Keratinocyte (primary cell): ENCODE data around the gene MED27. TPM values are rescaled to one million over a fixed set of nuclear protein-coding genes. Genes with fewer than 3 reads are reported as not detected.

Source experiments
- DNase-seq: peaks from one replicate; pipeline ENCODE4 v3.0.0-alpha.2; 2011; ENCODE audit warnings: low read depth, missing footprints, low spot score
- FAIRE-seq: peaks from 2 replicates; lab custom pipeline; 2011; peaks lifted over from hg19 to GRCh38; lab: Jason Lieb, UNC
- H2AFZ ChIP-seq: 2 replicates; pipeline ENCODE4 v1.6.0; 2012; ENCODE audit warnings: low read length, control low read depth, inconsistent platforms; ENCODE audit not compliant: control insufficient read depth
- H3K27ac ChIP-seq: 2 replicates; pipeline ENCODE4 v1.5.1; 2011; ENCODE audit warnings: low read length; ENCODE audit not compliant: control insufficient read depth, insufficient read depth
- H3K27me3 ChIP-seq: 3 replicates; pipeline ENCODE4 v1.6.0; 2011; ENCODE audit warnings: low read length; ENCODE audit not compliant: control insufficient read depth, insufficient read depth; ENCODE audit errors: extremely low read depth
- H3K36me3 ChIP-seq, 2 experiments: 2 replicates in 1 of 2; 3 replicates in 1 of 2; pipeline ENCODE4 v1.5.1; 2011; ENCODE audit warnings: low read length in 2 of 2, mild to moderate bottlenecking in 1 of 2; ENCODE audit not compliant: control insufficient read depth in 2 of 2, insufficient read depth in 2 of 2; ENCODE audit errors: extremely low read depth in 1 of 2
- H3K4me1 ChIP-seq: 3 replicates; pipeline ENCODE4 v1.5.1; 2011; ENCODE audit warnings: low read length; ENCODE audit not compliant: control insufficient read depth, insufficient read depth; ENCODE audit errors: extremely low read depth
- H3K4me2 ChIP-seq: 3 replicates; pipeline ENCODE4 v1.6.0; 2011; ENCODE audit warnings: low read depth, low read length; ENCODE audit not compliant: control insufficient read depth, insufficient read depth; ENCODE audit errors: extremely low read depth
- H3K4me3 ChIP-seq, 3 experiments: fragments of 200-600 bp in 1 of 3; sonication (generic) in 1 of 3; 2 replicates in 2 of 3; 3 replicates in 1 of 3; pipeline ENCODE4 v1.5.1; 2011 to 2016; ENCODE audit warnings: low read length in 3 of 3, mild to moderate bottlenecking in 3 of 3, control low read depth in 2 of 3, inconsistent platforms in 1 of 3, low read depth in 1 of 3, mixed read lengths in 1 of 3, mixed run types in 1 of 3, moderate library complexity in 1 of 3; ENCODE audit not compliant: control insufficient read depth in 2 of 3, insufficient read depth in 2 of 3; ENCODE audit errors: extremely low read depth in 1 of 3
- H3K79me2 ChIP-seq: 2 replicates; pipeline ENCODE4 v1.6.0; 2012; ENCODE audit warnings: low read length; ENCODE audit not compliant: control insufficient read depth, insufficient read depth
- H3K9ac ChIP-seq: 3 replicates; pipeline ENCODE4 v1.6.0; 2011; ENCODE audit warnings: low read length; ENCODE audit not compliant: control insufficient read depth, insufficient read depth; ENCODE audit errors: extremely low read depth
- H3K9me1 ChIP-seq: 3 replicates; pipeline ENCODE4 v1.6.0; 2011; ENCODE audit warnings: low read length; ENCODE audit not compliant: control insufficient read depth, insufficient read depth; ENCODE audit errors: extremely low read depth
- H3K9me3 ChIP-seq: 2 replicates; pipeline ENCODE4 v1.5.1; 2012; ENCODE audit warnings: low read depth, low read length; ENCODE audit not compliant: control insufficient read depth
- H4K20me1 ChIP-seq: 3 replicates; pipeline ENCODE4 v1.6.0; 2011; ENCODE audit warnings: low read length; ENCODE audit not compliant: control insufficient read depth, insufficient read depth; ENCODE audit errors: extremely low read depth
- EZH2 ChIP-seq: IDR thresholded peaks from one replicate; pipeline ENCODE4 v1.6.1; 2012; ENCODE audit warnings: inconsistent platforms, mild to moderate bottlenecking, low read length, moderate library complexity
- dilution Hi-C: fragments of 300-500 bp; cut with MboI; formaldehyde crosslinking; loops from one replicate; pipeline ENCODE4 v1.7.0; 2020; ENCODE audit warnings: low sequenced_read_pairs; ENCODE audit not compliant: extremely low pct_ligation_motif_present
- polyA plus RNA-seq, 5 experiments: library from polyadenylated mRNA; depleted of rRNA in 3 of 5; stranded (reverse) in 3 of 5; stranded (forward) in 1 of 5; unstranded in 1 of 5; fragments of >200 nt; gene quantifications; 1 replicate in 1 of 5; 2 replicates in 3 of 5; 3 replicates in 1 of 5; pipeline versions ENCODE4 v1.2.1 to v1.2.3, GENCODE V29; 2011 to 2012; ENCODE audit warnings: missing spikeins in 2 of 5, low read depth in 1 of 5, low replicate concordance in 1 of 5
- TF ChIP-seq, protein P1 (sequence below), 3 experiments: IDR thresholded peaks in 1 of 3; conservative IDR thresholded peaks in 1 of 3; optimal IDR thresholded peaks in 1 of 3; 2 replicates in 2 of 3; 3 replicates in 1 of 3; pipeline versions ENCODE3 to v1.5.1; 2011; ENCODE audit warnings: low read length in 3 of 3, mild to moderate bottlenecking in 3 of 3, moderate library complexity in 2 of 3, control low read depth in 1 of 3, inconsistent platforms in 1 of 3; ENCODE audit not compliant: insufficient read depth in 2 of 3; ENCODE audit errors: extremely low read depth in 1 of 3

The MED27 gene
- polyA plus RNA-seq, 1 donor (not counting 4 experiments of a cell fraction or from before 2014, with no cell fraction given) = 39.0 TPM

DNA sequence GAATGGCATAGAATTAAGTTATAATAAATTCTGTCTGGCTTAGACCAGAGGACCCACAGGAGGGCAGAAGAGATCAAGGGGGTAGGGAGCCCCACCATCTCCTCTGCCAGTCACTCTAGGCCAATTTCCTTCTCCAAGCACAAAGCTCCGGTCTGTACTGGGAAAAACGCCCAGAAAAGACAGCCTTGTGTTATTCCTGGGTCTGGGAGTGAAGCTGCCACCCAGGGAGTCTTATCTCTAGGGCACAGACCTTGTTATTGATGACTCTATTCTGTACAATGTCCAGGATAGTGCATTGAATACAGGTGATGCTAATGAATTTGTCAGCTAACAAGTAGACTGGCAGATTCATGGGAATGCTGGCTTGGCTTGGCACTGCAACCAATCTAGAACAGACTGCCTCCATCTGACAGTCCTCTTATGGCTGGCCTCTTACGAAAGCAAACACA is 60.7 kb downstream of the MED27 start:
- dilution Hi-C loops = no loop called here
- H3K9me3 ChIP-seq = no peaks in the 10 kb centered on the region
- TF ChIP-seq, protein P1, sequence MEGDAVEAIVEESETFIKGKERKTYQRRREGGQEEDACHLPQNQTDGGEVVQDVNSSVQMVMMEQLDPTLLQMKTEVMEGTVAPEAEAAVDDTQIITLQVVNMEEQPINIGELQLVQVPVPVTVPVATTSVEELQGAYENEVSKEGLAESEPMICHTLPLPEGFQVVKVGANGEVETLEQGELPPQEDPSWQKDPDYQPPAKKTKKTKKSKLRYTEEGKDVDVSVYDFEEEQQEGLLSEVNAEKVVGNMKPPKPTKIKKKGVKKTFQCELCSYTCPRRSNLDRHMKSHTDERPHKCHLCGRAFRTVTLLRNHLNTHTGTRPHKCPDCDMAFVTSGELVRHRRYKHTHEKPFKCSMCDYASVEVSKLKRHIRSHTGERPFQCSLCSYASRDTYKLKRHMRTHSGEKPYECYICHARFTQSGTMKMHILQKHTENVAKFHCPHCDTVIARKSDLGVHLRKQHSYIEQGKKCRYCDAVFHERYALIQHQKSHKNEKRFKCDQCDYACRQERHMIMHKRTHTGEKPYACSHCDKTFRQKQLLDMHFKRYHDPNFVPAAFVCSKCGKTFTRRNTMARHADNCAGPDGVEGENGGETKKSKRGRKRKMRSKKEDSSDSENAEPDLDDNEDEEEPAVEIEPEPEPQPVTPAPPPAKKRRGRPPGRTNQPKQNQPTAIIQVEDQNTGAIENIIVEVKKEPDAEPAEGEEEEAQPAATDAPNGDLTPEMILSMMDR (optimal IDR thresholded peaks at IDR 0.05 in 1 of 3, IDR thresholded peaks at IDR 0.05 in 1 of 3, conservative IDR thresholded peaks at IDR 0.05 in 1 of 3; ENCODE audit: extremely low read depth in 1 of 3, insufficient read depth in 2 of 3, low read length in 3 of 3) = no peak
- no peak for TF ChIP-seq EZH2
- H2AFZ ChIP-seq = no peak overlapping the region
- no peak overlapping the region for H3K4me3 ChIP-seq
- H3K4me1 ChIP-seq = peaks cover 10% of the 10 kb centered on the region
- FAIRE-seq (no peak), DNase-seq (no peak)
- H3K27me3 ChIP-seq = no peaks in the 10 kb centered on the region
- no peak overlapping the region for H3K9ac ChIP-seq
- peaks cover 30% of the 10 kb centered on the region for H3K79me2 ChIP-seq
- H4K20me1 ChIP-seq = no peaks in the 10 kb centered on the region
- no peak overlapping the region for H3K4me2 ChIP-seq
- H3K9me1 ChIP-seq = no peaks in the 10 kb centered on the region
- H3K27ac ChIP-seq = no peak overlapping the region
- peaks cover 0 to 3% of the 10 kb centered on the region in 2 experiments for H3K36me3 ChIP-seq

DNA sequence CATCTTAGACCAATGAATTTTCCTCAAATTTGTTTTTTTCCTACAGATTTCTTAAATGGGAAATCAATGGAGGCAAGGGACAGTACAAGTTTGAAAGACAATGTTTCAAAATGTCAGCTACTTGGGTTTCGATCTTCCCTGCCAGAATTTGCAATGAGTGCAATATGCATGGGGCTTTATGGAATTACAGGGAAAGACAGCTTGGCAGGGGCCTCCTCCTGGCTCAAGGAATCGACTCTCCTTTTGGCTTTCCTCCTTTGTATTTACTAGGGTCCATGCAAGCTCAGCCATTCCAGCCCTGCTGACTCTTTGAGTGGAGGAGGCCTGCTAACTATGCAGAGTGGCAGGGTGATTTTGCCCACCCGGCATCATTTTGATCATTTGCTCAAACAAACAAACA is 63.2 kb downstream of the MED27 start:
- TF ChIP-seq EZH2 = no peak
- TF ChIP-seq, protein P1 (optimal IDR thresholded peaks at IDR 0.05 in 1 of 3, IDR thresholded peaks at IDR 0.05 in 1 of 3, conservative IDR thresholded peaks at IDR 0.05 in 1 of 3; ENCODE audit: extremely low read depth in 1 of 3, insufficient read depth in 2 of 3, low read length in 3 of 3) = no peak
- dilution Hi-C loops = no loop called here
- no peaks in the 10 kb centered on the region for H3K9me1 ChIP-seq
- DNase-seq (no peak), FAIRE-seq (no peak)
- peaks cover 14% of the 10 kb centered on the region for H3K79me2 ChIP-seq
- no peaks in the 10 kb centered on the region for H4K20me1 ChIP-seq
- no peak overlapping the region for H2AFZ ChIP-seq
- peaks cover under 1 to 11% of the 10 kb centered on the region in 2 experiments for H3K36me3 ChIP-seq
- H3K27ac ChIP-seq = no peak overlapping the region
- no peaks in the 10 kb centered on the region for H3K9me3 ChIP-seq
- H3K9ac ChIP-seq = no peak overlapping the region
- no peak overlapping the region for H3K4me2 ChIP-seq
- peaks cover 12% of the 10 kb centered on the region for H3K4me1 ChIP-seq
- H3K4me3 ChIP-seq = no peak overlapping the region
- no peaks in the 10 kb centered on the region for H3K27me3 ChIP-seq
